Erythroblast (primary cell): ENCODE results near the gene AMBP.

Source experiments
- GATA1 ChIP-seq: IDR thresholded peaks from 2 replicates; pipeline ENCODE4 v1.6.1; 2011; ENCODE audit warnings: low read depth, mild to moderate bottlenecking, control low read depth, low read length, moderate library complexity
- POLR2A ChIP-seq: IDR thresholded peaks from 2 replicates; pipeline ENCODE4 v1.6.1; 2011; ENCODE audit warnings: mild to moderate bottlenecking, low read length

DNA sequence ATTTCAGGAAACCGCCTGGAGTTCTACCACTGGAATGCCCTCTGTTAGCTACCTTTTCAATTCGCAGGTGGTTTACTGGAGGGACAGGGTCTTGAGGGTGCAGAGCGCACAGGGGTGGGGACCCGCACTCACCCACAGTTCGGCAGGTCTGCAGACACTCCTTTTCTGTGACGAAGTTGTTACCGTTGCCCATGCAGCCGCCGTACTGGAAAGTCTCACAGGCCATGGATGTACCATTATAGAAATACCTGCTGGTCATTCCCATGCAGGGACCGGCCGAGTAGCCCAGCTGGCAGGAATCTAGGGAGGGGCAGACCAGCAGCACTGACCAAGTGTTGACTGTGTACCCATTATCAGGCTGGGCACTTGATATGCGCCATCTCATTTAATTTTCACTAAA is 16.8 kb downstream of the AMBP start:
- no peak for TF ChIP-seq POLR2A
- TF ChIP-seq GATA1, result no peak
